GM12878 (cell line): ENCODE measurements around the gene RECK. TPM values are rescaled to one million over a fixed set of nuclear protein-coding genes. Genes with fewer than 3 reads are reported as not detected.

Experiments used
- ATAC-seq: fragments of 200-7000 bp; cut with Tn5 transposase; 3 replicates; pipeline ENCODE4 v1.9.1; 2020; ENCODE audit warnings: mild to moderate bottlenecking, moderate library complexity
- BruUV-seq: library from RNA; stranded (reverse); fragments of 400-500 nt; replicated peaks from 2 replicates; lab custom pipeline; 2021; lab: Mats Ljungman, UMichigan
- CTCF ChIA-PET: fragments of 300-600 bp; sonication (Branson Sonifier 250); formaldehyde crosslinking; extraction: SDS; loops from one replicate; lab custom pipeline; 2021; ENCODE audit warnings: inconsistent platforms; lab: Yijun Ruan, JAX
- POLR2A ChIA-PET: fragments of 350-600 bp; formaldehyde crosslinking; extraction: SDS; loops from one replicate; lab custom pipeline; 2021; ENCODE audit warnings: inconsistent platforms; lab: Charles Lee
- RAD21 ChIA-PET: fragments of 300-600 bp; sonication (Branson Sonifier 250); formaldehyde crosslinking; loops from one replicate; lab custom pipeline; 2023; ENCODE audit warnings: antibody characterized with exemption; ENCODE audit not compliant: unreplicated experiment; lab: Charles Lee
- SMC1A ChIA-PET: fragments of 300-600 bp; sonication (Branson Sonifier 250); formaldehyde crosslinking; loops from one replicate; lab custom pipeline; 2023; ENCODE audit not compliant: unreplicated experiment, uncharacterized antibody; lab: Charles Lee
- DNase-seq: peaks from one replicate; pipeline ENCODE4 v3.0.0-alpha.2; 2011; ENCODE audit warnings: low read depth, low spot score
- FAIRE-seq: peaks from 3 replicates; lab custom pipeline; 2011; peaks lifted over from hg19 to GRCh38; lab: Jason Lieb, UNC
- H2AFZ ChIP-seq: 2 replicates; pipeline ENCODE4 v1.6.0; 2011; ENCODE audit warnings: low read depth, low read length, control low read depth; ENCODE audit not compliant: control insufficient read depth
- H3K27ac ChIP-seq: 2 replicates; pipeline ENCODE4 v1.5.1; 2011; ENCODE audit warnings: control low read depth; ENCODE audit not compliant: control insufficient read depth, insufficient read depth
- H3K27me3 ChIP-seq, 2 experiments: replicated peaks in 1 of 2; 2 replicates each; pipeline versions ENCODE4 v1.6.0 to v1.6.1; 2011; ENCODE audit warnings: low read length in 1 of 2; ENCODE audit not compliant: control insufficient read depth in 2 of 2, insufficient read depth in 2 of 2
- H3K36me3 ChIP-seq, 2 experiments: 2 replicates each; pipeline ENCODE4 v1.5.1; 2011; ENCODE audit warnings: low read length in 1 of 2; ENCODE audit not compliant: control insufficient read depth in 2 of 2, insufficient read depth in 2 of 2
- H3K4me1 ChIP-seq: 2 replicates; pipeline ENCODE4 v1.6.1; 2011; ENCODE audit warnings: mild to moderate bottlenecking, low read length, moderate library complexity, mixed read lengths; ENCODE audit not compliant: control insufficient read depth, insufficient read depth
- H3K4me2 ChIP-seq: 2 replicates; pipeline ENCODE4 v1.6.0; 2011; ENCODE audit warnings: control low read depth; ENCODE audit not compliant: control insufficient read depth, insufficient read depth
- H3K4me3 ChIP-seq: fragments of 200-600 bp; sonication (generic); 2 replicates; pipeline ENCODE4 v1.5.1; 2016
- H3K79me2 ChIP-seq: 2 replicates; pipeline ENCODE4 v1.6.0; 2011; ENCODE audit warnings: low read length; ENCODE audit not compliant: control insufficient read depth, insufficient read depth
- H3K9ac ChIP-seq: 2 replicates; pipeline ENCODE4 v1.8.0; 2011; ENCODE audit warnings: low read length, control low read depth, mixed read lengths; ENCODE audit not compliant: control insufficient read depth, insufficient read depth
- H3K9me3 ChIP-seq: replicated peaks from 3 replicates; pipeline ENCODE4 v1.5.1; 2011; ENCODE audit warnings: mild to moderate bottlenecking, low read length; ENCODE audit not compliant: control insufficient read depth, insufficient read depth
- H4K20me1 ChIP-seq: 2 replicates; pipeline ENCODE4 v1.6.0; 2011; ENCODE audit not compliant: control insufficient read depth, insufficient read depth
- BMI1 ChIP-seq: fragments of 450-650 bp; IDR thresholded peaks from 2 replicates; pipeline ENCODE4 v1.6.1; 2016; ENCODE audit warnings: mild to moderate bottlenecking, moderate library complexity, borderline replicate concordance
- CBX3 ChIP-seq: fragments of 200-600 bp; sonication (generic); IDR thresholded peaks from 2 replicates; pipeline ENCODE4 v1.6.1; 2016; ENCODE audit warnings: low read depth, borderline replicate concordance
- CBX5 ChIP-seq: sonication (generic); IDR thresholded peaks from 2 replicates; pipeline ENCODE4 v1.6.1; 2016; ENCODE audit warnings: low read depth, moderate library complexity, mild to moderate bottlenecking, inconsistent platforms
- CEBPB ChIP-seq, 2 experiments: fragments of 150-350 bp in 1 of 2; IDR thresholded peaks; 2 replicates each; pipeline ENCODE4 v1.6.1; 2012 to 2014; ENCODE audit warnings: low read depth in 2 of 2, low read length in 2 of 2, borderline replicate concordance in 1 of 2, inconsistent platforms in 1 of 2
- EGR1 ChIP-seq, 2 experiments: IDR thresholded peaks; 1 replicate in 1 of 2; 2 replicates in 1 of 2; pipeline ENCODE4 v1.6.1; 2011 to 2012; ENCODE audit warnings: low read depth in 2 of 2, low read length in 2 of 2, borderline replicate concordance in 1 of 2, mild to moderate bottlenecking in 1 of 2, moderate library complexity in 1 of 2
- EP300 ChIP-seq, 2 experiments: fragments of 150-350 bp in 1 of 2; IDR thresholded peaks; 2 replicates each; pipeline ENCODE4 v1.6.1; 2011 to 2012; ENCODE audit warnings: low read depth in 2 of 2, low read length in 2 of 2, borderline replicate concordance in 1 of 2, improper control_type of control experiment in 1 of 2, inconsistent platforms in 1 of 2; ENCODE audit not compliant: control insufficient read depth in 1 of 2
- GABPA ChIP-seq: IDR thresholded peaks from 2 replicates; pipeline ENCODE4 v1.6.1; 2014; ENCODE audit warnings: antibody characterized with exemption, low read depth, mild to moderate bottlenecking, inconsistent platforms
- HDGF ChIP-seq: fragments of 450-650 bp; IDR thresholded peaks from 2 replicates; pipeline ENCODE4 v1.6.1; 2016; ENCODE audit warnings: antibody characterized with exemption
- MLLT1 ChIP-seq: fragments of 450-650 bp; IDR thresholded peaks from 2 replicates; pipeline ENCODE4 v1.6.1; 2016; ENCODE audit warnings: mild to moderate bottlenecking
- RAD51 ChIP-seq: fragments of 450-650 bp; IDR thresholded peaks from 2 replicates; pipeline ENCODE4 v1.6.1; 2016; ENCODE audit warnings: moderate library complexity, mild to moderate bottlenecking, inconsistent platforms
- ZNF687 ChIP-seq: fragments of 450-650 bp; IDR thresholded peaks from 2 replicates; pipeline ENCODE4 v1.6.1; 2017; ENCODE audit warnings: mild to moderate bottlenecking, moderate library complexity
- WGBS: methylation state at CpG from one replicate; pipeline ENCODE4 v1.1.6; 2016; ENCODE audit warnings: low lambda C conversion rate; ENCODE audit not compliant: insufficient replicate concordance, insufficient coverage; ENCODE audit errors: missing lambda C conversion rate; 5-methylcytosine and 5-hydroxymethylcytosine counted together
- in situ Hi-C: fragments of 300-500 bp; cut with MboI; formaldehyde crosslinking; loops from 9 replicates; pipeline ENCODE4 v1.14.3; 2018; ENCODE audit warnings: mixed read lengths
- intact Hi-C: fragments of 100-400 bp; cut with micrococcal nuclease; formaldehyde crosslinking; loops from one replicate; pipeline ENCODE4 v1.14.2; 2022; ENCODE audit not compliant: unreplicated experiment
- polyA plus RNA-seq, 11 experiments: library from polyadenylated mRNA; depleted of rRNA in 4 of 11; unstranded in 6 of 11; stranded (reverse) in 5 of 11; fragments of >200 nt; fragmentation: Nextera tagmentation in 4 of 11; fragmentation: Illumina TruSeq in 1 of 11; extraction: Ambion mirVana in 4 of 11; extraction: Trizol in 1 of 11; gene quantifications; 1 replicate in 1 of 11; 2 replicates in 10 of 11; pipeline versions ENCODE4 v1.2.1 to v1.2.3, GENCODE V29; 2011 to 2016; ENCODE audit warnings: inconsistent platforms in 2 of 11, missing spikeins in 2 of 11, low read depth in 1 of 11
- total RNA-seq, 4 experiments: library from RNA; depleted of rRNA in 3 of 4; stranded (reverse); fragments of >200 nt in 3 of 4; fragmentation: Illumina TruSeq in 1 of 4; extraction: Trizol in 1 of 4; gene quantifications; 2 replicates each; pipeline versions ENCODE4 v1.2.1 to v1.2.3, GENCODE V29; 2013 to 2021
- TF ChIP-seq, protein P1 (sequence below): fragments of 450-650 bp; IDR thresholded peaks from 2 replicates; pipeline ENCODE4 v1.6.1; 2017; ENCODE audit warnings: mild to moderate bottlenecking, low read depth, inconsistent platforms; ENCODE audit not compliant: poor library complexity, severe bottlenecking

The RECK gene
- total and polyA plus RNA-seq, 10 of the 15 experiments (the other 5 are each of a cell fraction or from before 2014, with no cell fraction given): 0.02 to 0.40 (median 0.13) TPM

GRCh38 chr9:36049408-36049807 lies 12.7 kb downstream of the RECK start (continued):
- TF ChIP-seq EGR1 (IDR thresholded peaks at IDR 0.05; ENCODE audit: borderline replicate concordance in 1 of 2, low read depth in 2 of 2, low read length in 2 of 2): no peak
- no peak for TF ChIP-seq CBX3
- no peak for TF ChIP-seq BMI1

- Histone ChIP-seq H3K9me3 (no peaks in the 10 kb centered on the region), H3K27me3 (no peaks in the 10 kb centered on the region; a peak in 1 of 4 replicates), H3K9ac (no peak overlapping the region), H3K27ac (no peak overlapping the region), H3K4me1 (no peaks in the 10 kb centered on the region), H3K36me3 (no peaks in the 10 kb centered on the region), H3K4me3 (no peak overlapping the region), H4K20me1 (no peaks in the 10 kb centered on the region), H2AFZ (no peak overlapping the region), H3K79me2 (no peaks in the 10 kb centered on the region), H3K4me2 (no peak overlapping the region)
- ChIA-PET CTCF (interaction anchor here (0.9 kb wide), 1 partner anchor 116 kb away, joined by 3 read pairs; no protein-coding TSS in a partner anchor), POLR2A (no interaction called here), SMC1A (no interaction called here), RAD21 (no interaction called here)
- intact Hi-C loops: no loop called here
- no TSS peak for BruUV-seq
- 26% methylated on average over 3 of the region's 3 CpGs for WGBS
- TF ChIP-seq CEBPB (IDR thresholded peaks at IDR 0.05; ENCODE audit: borderline replicate concordance in 1 of 2, low read depth in 2 of 2, low read length in 2 of 2): no peak
- no peak for TF ChIP-seq CBX5
- TF ChIP-seq, protein P1, sequence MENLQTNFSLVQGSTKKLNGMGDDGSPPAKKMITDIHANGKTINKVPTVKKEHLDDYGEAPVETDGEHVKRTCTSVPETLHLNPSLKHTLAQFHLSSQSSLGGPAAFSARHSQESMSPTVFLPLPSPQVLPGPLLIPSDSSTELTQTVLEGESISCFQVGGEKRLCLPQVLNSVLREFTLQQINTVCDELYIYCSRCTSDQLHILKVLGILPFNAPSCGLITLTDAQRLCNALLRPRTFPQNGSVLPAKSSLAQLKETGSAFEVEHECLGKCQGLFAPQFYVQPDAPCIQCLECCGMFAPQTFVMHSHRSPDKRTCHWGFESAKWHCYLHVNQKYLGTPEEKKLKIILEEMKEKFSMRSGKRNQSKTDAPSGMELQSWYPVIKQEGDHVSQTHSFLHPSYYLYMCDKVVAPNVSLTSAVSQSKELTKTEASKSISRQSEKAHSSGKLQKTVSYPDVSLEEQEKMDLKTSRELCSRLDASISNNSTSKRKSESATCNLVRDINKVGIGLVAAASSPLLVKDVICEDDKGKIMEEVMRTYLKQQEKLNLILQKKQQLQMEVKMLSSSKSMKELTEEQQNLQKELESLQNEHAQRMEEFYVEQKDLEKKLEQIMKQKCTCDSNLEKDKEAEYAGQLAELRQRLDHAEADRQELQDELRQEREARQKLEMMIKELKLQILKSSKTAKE: no peak
- TF ChIP-seq HDGF: no peak
- TF ChIP-seq ZNF687: no peak
- TF ChIP-seq MLLT1: no peak
- TF ChIP-seq EP300 (IDR thresholded peaks at IDR 0.05; ENCODE audit: borderline replicate concordance in 1 of 2, control insufficient read depth in 1 of 2, low read depth in 2 of 2, low read length in 2 of 2): no peak
- no peak for TF ChIP-seq GABPA
- no peak for TF ChIP-seq RAD51
- ATAC-seq: no peak
- no peak for DNase-seq
- in situ Hi-C loops: no loop called here
- FAIRE-seq: no peak
These were observed 13.8 kb downstream of the RECK start for GRCh38 chr9:36050476-36050875.
